Pulmonary artery endothelial cell (primary cell): ENCODE results near the gene OTULIN. TPM values are rescaled to one million over a fixed set of nuclear protein-coding genes. Genes with fewer than 3 reads are reported as not detected.

ENCODE experiments used
- DNase-seq: peaks from one replicate; pipeline ENCODE4 v3.0.0-alpha.2; 2011; ENCODE audit warnings: low read depth, low spot score
- total RNA-seq: library from RNA; depleted of rRNA; stranded (reverse); fragments of >200 nt; gene quantifications from 2 replicates; pipeline ENCODE4 v1.2.3, GENCODE V29; 2014

The OTULIN gene
- total RNA-seq, result 18.7 and 23.8 TPM in 2 replicates

GRCh38 chr5:14664270-14665100 lies at the start of gene OTULIN:
TSS of gene OTULIN (plus strand) at chr5:14664718. CDS start at chr5:14664826, 108 bp downstream.
- peak; percentile 45 for DNase-seq

GRCh38 chr5:14615365-14615764 lies 49.2 kb upstream of the OTULIN start:
- DNase-seq, result no peak

GRCh38 chr5:14617441-14617840 lies 47.1 kb upstream of the OTULIN start:
- no peak for DNase-seq

GRCh38 chr5:14627270-14627669 lies 37.2 kb upstream of the OTULIN start:
- DNase-seq, result no peak

- DNase-seq, result peak; percentile 4
Measured at GRCh38 chr5:14628346-14628745, 36.2 kb upstream of the OTULIN start.

GRCh38 chr5:14630671-14631070 lies 33.8 kb upstream of the OTULIN start:
- DNase-seq, result no peak

- no peak for DNase-seq
Measured at GRCh38 chr5:14635656-14636055, 28.9 kb upstream of the OTULIN start.

GRCh38 chr5:14640765-14641164 lies 23.8 kb upstream of the OTULIN start:
- DNase-seq, result no peak

GRCh38 chr5:14644623-14645237 lies 19.8 kb upstream of the OTULIN start:
- DNase-seq, result no peak

GRCh38 chr5:14650052-14650451 lies 14.5 kb upstream of the OTULIN start:
- no peak for DNase-seq

GRCh38 chr5:14655146-14655741 lies 9.3 kb upstream of the OTULIN start:
- DNase-seq, result no peak

- DNase-seq, result no peak
Measured at GRCh38 chr5:14656898-14657297, 7.6 kb upstream of the OTULIN start.

- DNase-seq, result no peak
Measured at GRCh38 chr5:14659821-14660607, 4.5 kb upstream of the OTULIN start.

- DNase-seq, result no peak
Measured at GRCh38 chr5:14660833-14661232, 3.7 kb upstream of the OTULIN start.

GRCh38 chr5:14662721-14663260 lies 1.7 kb upstream of the OTULIN start:
- DNase-seq, result no peak

- DNase-seq, result peak; percentile 22
Measured at GRCh38 chr5:14663734-14664269, 716 bp upstream of the OTULIN start.

- no peak for DNase-seq
Measured at GRCh38 chr5:14665101-14665822, 744 bp downstream of the OTULIN start.

- DNase-seq, result no peak
Measured at GRCh38 chr5:14665949-14666348, 1.4 kb downstream of the OTULIN start.

- DNase-seq, result no peak
Measured at GRCh38 chr5:14666357-14666756, 1.8 kb downstream of the OTULIN start.

GRCh38 chr5:14667290-14667689 lies 2.8 kb downstream of the OTULIN start:
- no peak for DNase-seq
